ENCODE data around the gene ZNF892.
"Not testable (repeated sequence)": the region's sequence is repeated elsewhere in the genome, so short reads cannot be mapped to it uniquely, and the experiment has no call there.

DNA sequence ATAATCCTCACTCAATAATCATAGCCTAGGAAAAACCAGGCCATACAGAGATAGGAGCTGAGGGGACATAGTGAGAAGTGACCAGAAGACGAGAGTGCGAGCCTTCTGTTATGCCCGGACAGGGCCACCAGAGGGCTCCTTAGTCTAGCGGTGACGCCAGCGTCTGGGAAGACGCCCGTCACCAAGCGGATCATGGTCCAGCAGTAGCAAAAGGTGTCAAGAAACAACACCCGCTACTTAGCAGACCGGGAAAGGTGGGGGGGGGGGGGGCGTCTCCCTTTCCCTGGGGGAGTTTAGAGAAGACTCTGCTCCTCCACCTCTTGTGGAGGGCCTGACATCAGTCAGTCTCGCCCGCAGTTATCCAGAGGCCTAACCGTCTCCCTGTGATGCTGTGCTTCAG is 14.4 kb upstream of the ZNF892 start:
- TF ChIP-seq POLR2AphosphoS5, POLR2A (IDR thresholded peaks at IDR 0.05): not testable (repeated sequence)
- TF ChIP-seq, protein P1, sequence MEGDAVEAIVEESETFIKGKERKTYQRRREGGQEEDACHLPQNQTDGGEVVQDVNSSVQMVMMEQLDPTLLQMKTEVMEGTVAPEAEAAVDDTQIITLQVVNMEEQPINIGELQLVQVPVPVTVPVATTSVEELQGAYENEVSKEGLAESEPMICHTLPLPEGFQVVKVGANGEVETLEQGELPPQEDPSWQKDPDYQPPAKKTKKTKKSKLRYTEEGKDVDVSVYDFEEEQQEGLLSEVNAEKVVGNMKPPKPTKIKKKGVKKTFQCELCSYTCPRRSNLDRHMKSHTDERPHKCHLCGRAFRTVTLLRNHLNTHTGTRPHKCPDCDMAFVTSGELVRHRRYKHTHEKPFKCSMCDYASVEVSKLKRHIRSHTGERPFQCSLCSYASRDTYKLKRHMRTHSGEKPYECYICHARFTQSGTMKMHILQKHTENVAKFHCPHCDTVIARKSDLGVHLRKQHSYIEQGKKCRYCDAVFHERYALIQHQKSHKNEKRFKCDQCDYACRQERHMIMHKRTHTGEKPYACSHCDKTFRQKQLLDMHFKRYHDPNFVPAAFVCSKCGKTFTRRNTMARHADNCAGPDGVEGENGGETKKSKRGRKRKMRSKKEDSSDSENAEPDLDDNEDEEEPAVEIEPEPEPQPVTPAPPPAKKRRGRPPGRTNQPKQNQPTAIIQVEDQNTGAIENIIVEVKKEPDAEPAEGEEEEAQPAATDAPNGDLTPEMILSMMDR (IDR thresholded peaks at IDR 0.05): peak in 3 of 4 experiments; percentile 38 to 60 (median 53)

Data from sigmoid colon (tissue), 4 donors.